Thyroid gland (tissue), 4 donors: ENCODE results near the gene ABHD12.

ENCODE experiments used
- CTCF ChIP-seq, 6 experiments: fragments of 200-600 bp in 3 of 6; fragments of 450-650 bp in 3 of 6; sonication (generic) in 3 of 6; IDR thresholded peaks; one replicate each; pipeline ENCODE4 v1.5.1; 2016 to 2019; ENCODE audit warnings: antibody characterized with exemption in 6 of 6, mild to moderate bottlenecking in 2 of 6, inconsistent platforms in 1 of 6, moderate library complexity in 1 of 6
- POLR2A ChIP-seq, 2 donors: fragments of 450-650 bp; IDR thresholded peaks; one replicate each; pipeline ENCODE4 v1.6.1; 2017; ENCODE audit warnings: antibody characterized with exemption in 2 of 2, mild to moderate bottlenecking in 2 of 2, moderate library complexity in 1 of 2

- TF ChIP-seq POLR2A (IDR thresholded peaks at IDR 0.05) (no peak), CTCF (IDR thresholded peaks at IDR 0.05) (no peak)
Measured at GRCh38 chr20:25273046-25273445, 117.6 kb downstream of the ABHD12 start.
